SK-N-SH treated with all-trans-retinoic acid at 6 μM for 48 hours (cell line): Measurements from ENCODE around the gene OR6M1.

Experiments
- ATAC-seq: fragments of 200-7000 bp; cut with Tn5 transposase; 3 replicates; pipeline ENCODE4 v1.9.1; 2020; ENCODE audit warnings: mild to moderate bottlenecking, moderate library complexity
- ARNTL ChIP-seq: fragments of 450-650 bp; formaldehyde crosslinking; IDR thresholded peaks from 2 replicates; pipeline ENCODE4 v1.5.0; 2020; ENCODE audit warnings: low read depth, mild to moderate bottlenecking, moderate library complexity, borderline replicate concordance
- BACH2 ChIP-seq: fragments of 250-450 bp; sonication (Bioruptor Pico); IDR thresholded peaks from 2 replicates; pipeline ENCODE4 v1.9.0; 2021; ENCODE audit warnings: mild to moderate bottlenecking, borderline replicate concordance
- CSDC2 ChIP-seq: fragments of 250-450 bp; sonication (Bioruptor Pico); IDR thresholded peaks from 2 replicates; pipeline ENCODE4 v1.5.0; 2020; ENCODE audit warnings: mild to moderate bottlenecking, moderate library complexity
- ESRRG ChIP-seq: fragments of 250-450 bp; sonication (Bioruptor Pico); IDR thresholded peaks from 2 replicates; pipeline ENCODE4 v1.6.1; 2021; ENCODE audit warnings: mild to moderate bottlenecking
- GLIS3 ChIP-seq: fragments of 250-450 bp; sonication (Bioruptor Pico); IDR thresholded peaks from 2 replicates; pipeline ENCODE4 v1.5.0; 2020; ENCODE audit warnings: mild to moderate bottlenecking, moderate library complexity
- ISL1 ChIP-seq: fragments of 250-450 bp; sonication (Bioruptor Pico); IDR thresholded peaks from 2 replicates; pipeline ENCODE4 v2.1.2; 2022; ENCODE audit warnings: mild to moderate bottlenecking, moderate library complexity
- PATZ1 ChIP-seq: fragments of 250-450 bp; sonication (Bioruptor Pico); IDR thresholded peaks from 2 replicates; pipeline ENCODE4 v1.8.0; 2020; ENCODE audit warnings: mild to moderate bottlenecking, moderate library complexity, borderline replicate concordance
- PPARA ChIP-seq: fragments of 250-450 bp; sonication (Bioruptor Pico); IDR thresholded peaks from 2 replicates; pipeline ENCODE4 v1.5.0; 2020; ENCODE audit warnings: mild to moderate bottlenecking, borderline replicate concordance
- RARB ChIP-seq: fragments of 250-450 bp; sonication (Bioruptor Pico); IDR thresholded peaks from 2 replicates; pipeline ENCODE4 v1.8.0; 2021; ENCODE audit warnings: mild to moderate bottlenecking, moderate library complexity
- SNAI2 ChIP-seq: fragments of 250-450 bp; sonication (Bioruptor Pico); IDR thresholded peaks from 2 replicates; pipeline ENCODE4 v1.5.0; 2020; ENCODE audit warnings: mild to moderate bottlenecking, moderate library complexity
- TCF4 ChIP-seq: fragments of 250-450 bp; sonication (Bioruptor Pico); IDR thresholded peaks from 2 replicates; pipeline ENCODE4 v1.8.0; 2021; ENCODE audit warnings: mild to moderate bottlenecking, moderate library complexity, borderline replicate concordance
- TOX ChIP-seq: fragments of 250-450 bp; sonication (Bioruptor Pico); IDR thresholded peaks from 2 replicates; pipeline ENCODE4 v1.8.0; 2021; ENCODE audit warnings: mild to moderate bottlenecking, moderate library complexity, borderline replicate concordance
- ZC3H10 ChIP-seq: fragments of 250-450 bp; sonication (Bioruptor Pico); IDR thresholded peaks from 2 replicates; pipeline ENCODE4 v1.5.1; 2021; ENCODE audit warnings: mild to moderate bottlenecking, moderate library complexity
- ZFP30 ChIP-seq: fragments of 450-650 bp; formaldehyde crosslinking; IDR thresholded peaks from 2 replicates; pipeline ENCODE4 v1.5.0; 2022; ENCODE audit warnings: mild to moderate bottlenecking, moderate library complexity
- ZNF70 ChIP-seq: fragments of 450-650 bp; formaldehyde crosslinking; IDR thresholded peaks from 2 replicates; pipeline ENCODE4 v1.5.0; 2020; ENCODE audit warnings: mild to moderate bottlenecking, moderate library complexity
- ZNF8 ChIP-seq: fragments of 450-650 bp; formaldehyde crosslinking; IDR thresholded peaks from 2 replicates; pipeline ENCODE4 v1.5.0; 2020; ENCODE audit warnings: mild to moderate bottlenecking, moderate library complexity
- TF ChIP-seq, protein P1 (sequence below): fragments of 250-450 bp; sonication (Bioruptor Pico); IDR thresholded peaks from 2 replicates; pipeline ENCODE4 v1.5.1; 2021; ENCODE audit warnings: mild to moderate bottlenecking, moderate library complexity
- TF ChIP-seq, protein P2 (sequence below): fragments of 250-450 bp; sonication (Bioruptor Pico); IDR thresholded peaks from 2 replicates; pipeline ENCODE4 v1.5.1; 2020; ENCODE audit warnings: low read depth, mild to moderate bottlenecking, moderate library complexity
- TF ChIP-seq, protein P3 (sequence below): fragments of 250-450 bp; sonication (Bioruptor Pico); IDR thresholded peaks from 2 replicates; pipeline ENCODE4 v1.8.0; 2021; ENCODE audit warnings: low read depth, mild to moderate bottlenecking, moderate library complexity, borderline replicate concordance
- TF ChIP-seq, protein P4 (sequence below): fragments of 250-450 bp; sonication (Bioruptor Pico); IDR thresholded peaks from 2 replicates; pipeline ENCODE4 v1.5.0; 2020; ENCODE audit warnings: mild to moderate bottlenecking, moderate library complexity

The OR6M1 gene

GRCh38 chr11:123765601-123766000 is 40.5 kb downstream of the OR6M1 start:
- no peak for ATAC-seq
- TF ChIP-seq RARB (CRISPR knock-in tag) (no peak), TCF4 (no peak), PATZ1 (CRISPR knock-in tag) (no peak), PPARA (CRISPR knock-in tag) (no peak), ESRRG (CRISPR knock-in tag) (no peak), ZNF70 (CRISPR knock-in tag) (no peak)
- TF ChIP-seq, protein P1, sequence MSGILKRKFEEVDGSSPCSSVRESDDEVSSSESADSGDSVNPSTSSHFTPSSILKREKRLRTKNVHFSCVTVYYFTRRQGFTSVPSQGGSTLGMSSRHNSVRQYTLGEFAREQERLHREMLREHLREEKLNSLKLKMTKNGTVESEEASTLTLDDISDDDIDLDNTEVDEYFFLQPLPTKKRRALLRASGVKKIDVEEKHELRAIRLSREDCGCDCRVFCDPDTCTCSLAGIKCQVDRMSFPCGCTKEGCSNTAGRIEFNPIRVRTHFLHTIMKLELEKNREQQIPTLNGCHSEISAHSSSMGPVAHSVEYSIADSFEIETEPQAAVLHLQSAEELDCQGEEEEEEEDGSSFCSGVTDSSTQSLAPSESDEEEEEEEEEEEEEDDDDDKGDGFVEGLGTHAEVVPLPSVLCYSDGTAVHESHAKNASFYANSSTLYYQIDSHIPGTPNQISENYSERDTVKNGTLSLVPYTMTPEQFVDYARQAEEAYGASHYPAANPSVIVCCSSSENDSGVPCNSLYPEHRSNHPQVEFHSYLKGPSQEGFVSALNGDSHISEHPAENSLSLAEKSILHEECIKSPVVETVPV (CRISPR knock-in tag): no peak

GRCh38 chr11:123762422-123762821 is 43.7 kb downstream of the OR6M1 start:
- ATAC-seq: no peak

More at GRCh38 chr11:123762422-123762821, 43.7 kb downstream of the OR6M1 start:
- TF ChIP-seq GLIS3 (CRISPR knock-in tag) (no peak), ZC3H10 (CRISPR knock-in tag) (no peak), CSDC2 (CRISPR knock-in tag) (no peak), ZNF70 (CRISPR knock-in tag) (no peak), PPARA (CRISPR knock-in tag) (no peak), PATZ1 (CRISPR knock-in tag) (no peak), ISL1 (CRISPR knock-in tag) (no peak), ESRRG (CRISPR knock-in tag) (no peak), ZNF8 (CRISPR knock-in tag) (no peak), ARNTL (CRISPR knock-in tag) (no peak), ZFP30 (CRISPR knock-in tag) (no peak), TOX (CRISPR knock-in tag) (no peak), BACH2 (CRISPR knock-in tag) (no peak), SNAI2 (CRISPR knock-in tag) (no peak)
- TF ChIP-seq, protein P2, sequence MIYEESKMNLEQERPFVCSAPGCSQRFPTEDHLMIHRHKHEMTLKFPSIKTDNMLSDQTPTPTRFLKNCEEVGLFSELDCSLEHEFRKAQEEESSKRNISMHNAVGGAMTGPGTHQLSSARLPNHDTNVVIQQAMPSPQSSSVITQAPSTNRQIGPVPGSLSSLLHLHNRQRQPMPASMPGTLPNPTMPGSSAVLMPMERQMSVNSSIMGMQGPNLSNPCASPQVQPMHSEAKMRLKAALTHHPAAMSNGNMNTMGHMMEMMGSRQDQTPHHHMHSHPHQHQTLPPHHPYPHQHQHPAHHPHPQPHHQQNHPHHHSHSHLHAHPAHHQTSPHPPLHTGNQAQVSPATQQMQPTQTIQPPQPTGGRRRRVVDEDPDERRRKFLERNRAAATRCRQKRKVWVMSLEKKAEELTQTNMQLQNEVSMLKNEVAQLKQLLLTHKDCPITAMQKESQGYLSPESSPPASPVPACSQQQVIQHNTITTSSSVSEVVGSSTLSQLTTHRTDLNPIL (CRISPR knock-in tag): no peak
- TF ChIP-seq, protein P3, sequence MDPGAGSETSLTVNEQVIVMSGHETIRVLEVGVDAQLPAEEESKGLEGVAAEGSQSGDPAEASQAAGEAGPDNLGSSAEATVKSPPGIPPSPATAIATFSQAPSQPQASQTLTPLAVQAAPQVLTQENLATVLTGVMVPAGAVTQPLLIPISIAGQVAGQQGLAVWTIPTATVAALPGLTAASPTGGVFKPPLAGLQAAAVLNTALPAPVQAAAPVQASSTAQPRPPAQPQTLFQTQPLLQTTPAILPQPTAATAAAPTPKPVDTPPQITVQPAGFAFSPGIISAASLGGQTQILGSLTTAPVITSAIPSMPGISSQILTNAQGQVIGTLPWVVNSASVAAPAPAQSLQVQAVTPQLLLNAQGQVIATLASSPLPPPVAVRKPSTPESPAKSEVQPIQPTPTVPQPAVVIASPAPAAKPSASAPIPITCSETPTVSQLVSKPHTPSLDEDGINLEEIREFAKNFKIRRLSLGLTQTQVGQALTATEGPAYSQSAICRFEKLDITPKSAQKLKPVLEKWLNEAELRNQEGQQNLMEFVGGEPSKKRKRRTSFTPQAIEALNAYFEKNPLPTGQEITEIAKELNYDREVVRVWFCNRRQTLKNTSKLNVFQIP (CRISPR knock-in tag): no peak
- TF ChIP-seq, protein P4, sequence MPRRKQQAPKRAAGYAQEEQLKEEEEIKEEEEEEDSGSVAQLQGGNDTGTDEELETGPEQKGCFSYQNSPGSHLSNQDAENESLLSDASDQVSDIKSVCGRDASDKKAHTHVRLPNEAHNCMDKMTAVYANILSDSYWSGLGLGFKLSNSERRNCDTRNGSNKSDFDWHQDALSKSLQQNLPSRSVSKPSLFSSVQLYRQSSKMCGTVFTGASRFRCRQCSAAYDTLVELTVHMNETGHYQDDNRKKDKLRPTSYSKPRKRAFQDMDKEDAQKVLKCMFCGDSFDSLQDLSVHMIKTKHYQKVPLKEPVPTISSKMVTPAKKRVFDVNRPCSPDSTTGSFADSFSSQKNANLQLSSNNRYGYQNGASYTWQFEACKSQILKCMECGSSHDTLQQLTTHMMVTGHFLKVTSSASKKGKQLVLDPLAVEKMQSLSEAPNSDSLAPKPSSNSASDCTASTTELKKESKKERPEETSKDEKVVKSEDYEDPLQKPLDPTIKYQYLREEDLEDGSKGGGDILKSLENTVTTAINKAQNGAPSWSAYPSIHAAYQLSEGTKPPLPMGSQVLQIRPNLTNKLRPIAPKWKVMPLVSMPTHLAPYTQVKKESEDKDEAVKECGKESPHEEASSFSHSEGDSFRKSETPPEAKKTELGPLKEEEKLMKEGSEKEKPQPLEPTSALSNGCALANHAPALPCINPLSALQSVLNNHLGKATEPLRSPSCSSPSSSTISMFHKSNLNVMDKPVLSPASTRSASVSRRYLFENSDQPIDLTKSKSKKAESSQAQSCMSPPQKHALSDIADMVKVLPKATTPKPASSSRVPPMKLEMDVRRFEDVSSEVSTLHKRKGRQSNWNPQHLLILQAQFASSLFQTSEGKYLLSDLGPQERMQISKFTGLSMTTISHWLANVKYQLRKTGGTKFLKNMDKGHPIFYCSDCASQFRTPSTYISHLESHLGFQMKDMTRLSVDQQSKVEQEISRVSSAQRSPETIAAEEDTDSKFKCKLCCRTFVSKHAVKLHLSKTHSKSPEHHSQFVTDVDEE (CRISPR knock-in tag): no peak
- TF ChIP-seq, protein P1 (CRISPR knock-in tag): no peak
